ENCODE data around the gene METTL26.

GRCh38 chr16:645852-646678, 10.0 kb upstream of the METTL26 start:
- TF ChIP-seq YY1 (IDR thresholded peaks at IDR 0.05; ENCODE audit: low read depth) (no peak), TAF1 (IDR thresholded peaks at IDR 0.05; ENCODE audit: low read depth) (no peak), USF1 (IDR thresholded peaks at IDR 0.05) (no peak), EGR1 (IDR thresholded peaks at IDR 0.05) (no peak), EP300 (IDR thresholded peaks at IDR 0.05; ENCODE audit: borderline replicate concordance) (no peak), RAD21 (IDR thresholded peaks at IDR 0.05; ENCODE audit: low read depth) (no peak), CEBPB (IDR thresholded peaks at IDR 0.05) (no peak; the same call in 1 of the 2 replicates), MAX (IDR thresholded peaks at IDR 0.05) (no peak)
